Urinary bladder (tissue), 4 donors: ENCODE measurements around the gene TEX261. TPM values are rescaled to one million over a fixed set of nuclear protein-coding genes. Genes with fewer than 3 reads are reported as not detected.
"Not testable (repeated sequence)": the region's sequence is repeated elsewhere in the genome, so short reads cannot be mapped to it uniquely, and the experiment has no call there.

Experiments used
- DNase-seq: peaks from one replicate; pipeline ENCODE4 v3.0.0-alpha.2; 2015; ENCODE audit errors: extremely low spot score
- H3K27ac ChIP-seq: one replicate; pipeline ENCODE4 v1.5.1; 2013; ENCODE audit warnings: low read depth, mild to moderate bottlenecking, moderate library complexity
- H3K36me3 ChIP-seq: one replicate; pipeline ENCODE4 v1.6.1; 2013; ENCODE audit warnings: mild to moderate bottlenecking, moderate library complexity; ENCODE audit not compliant: insufficient read depth
- H3K4me1 ChIP-seq: one replicate; pipeline ENCODE4 v1.6.1; 2013; ENCODE audit warnings: mild to moderate bottlenecking, moderate library complexity; ENCODE audit not compliant: insufficient read depth
- H3K4me3 ChIP-seq: one replicate; pipeline ENCODE4 v1.5.1; 2013; ENCODE audit warnings: low read depth, low read length
- WGBS: extraction: QIAGEN DNeasy Blood & Tissue Kit; methylation state at CpG from one replicate; pipeline ENCODE4 v1.1.7; 2013; 5-methylcytosine and 5-hydroxymethylcytosine counted together
- polyA plus RNA-seq: library from polyadenylated mRNA; stranded (reverse); fragments of 200-250 nt; gene quantifications from one replicate; pipeline ENCODE4 v1.2.3, GENCODE V29; 2013
- total RNA-seq: library from RNA; depleted of rRNA; stranded (reverse); fragments of >200 nt; gene quantifications from one replicate; pipeline ENCODE4 v1.2.3, GENCODE V29; 2014
- donor health status: healthy with polysubstance abuse.
- donor health status: healthy.

The TEX261 gene
- total and polyA plus RNA-seq, 2 donors = 25.0 to 44.4 TPM

GRCh38 chr2:71005271-71006202, 10.9 kb upstream of the TEX261 start:
- H3K27ac ChIP-seq = no peak overlapping the region
- no peak overlapping the region for H3K4me3 ChIP-seq
- no peak for DNase-seq
- 73% methylated on average over 10 of the region's 10 CpGs for WGBS
- H3K36me3 ChIP-seq = no peaks in the 10 kb centered on the region
- H3K4me1 ChIP-seq = no peaks in the 10 kb centered on the region

DNA sequence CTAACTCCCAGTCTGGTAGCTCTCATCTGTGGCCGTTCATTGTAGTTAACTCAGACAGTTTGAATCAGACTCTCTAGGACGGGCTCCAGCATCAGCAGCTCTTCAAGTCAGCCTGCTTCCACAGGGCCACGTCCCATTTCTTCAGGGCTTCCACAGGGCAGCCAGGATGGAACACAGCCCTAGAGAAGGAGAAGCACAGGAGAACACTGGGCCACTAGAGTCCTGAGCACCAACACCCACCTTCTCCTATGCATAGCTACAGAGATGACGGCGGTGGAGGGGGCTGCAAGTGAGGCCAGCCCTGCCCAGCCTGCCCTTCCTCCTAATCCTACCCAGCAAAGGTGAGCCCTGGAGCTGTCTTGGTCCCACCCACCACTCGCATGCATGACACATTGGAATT, 10.2 kb upstream of the TEX261 start:
- Histone ChIP-seq H3K27ac (no peak overlapping the region), H3K4me1 (no peaks in the 10 kb centered on the region), H3K4me3 (no peak overlapping the region), H3K36me3 (no peaks in the 10 kb centered on the region)
- no peak for DNase-seq
- WGBS = 78% methylated on average over 6 of the region's 6 CpGs

GRCh38 chr2:71003966-71004755, 9.5 kb upstream of the TEX261 start:
- WGBS = 82% methylated on average over 11 of the region's 11 CpGs
- Histone ChIP-seq H3K4me3 (no peak overlapping the region), H3K4me1 (no peaks in the 10 kb centered on the region), H3K27ac (no peak overlapping the region), H3K36me3 (no peaks in the 10 kb centered on the region)
- DNase-seq = no peak

DNA sequence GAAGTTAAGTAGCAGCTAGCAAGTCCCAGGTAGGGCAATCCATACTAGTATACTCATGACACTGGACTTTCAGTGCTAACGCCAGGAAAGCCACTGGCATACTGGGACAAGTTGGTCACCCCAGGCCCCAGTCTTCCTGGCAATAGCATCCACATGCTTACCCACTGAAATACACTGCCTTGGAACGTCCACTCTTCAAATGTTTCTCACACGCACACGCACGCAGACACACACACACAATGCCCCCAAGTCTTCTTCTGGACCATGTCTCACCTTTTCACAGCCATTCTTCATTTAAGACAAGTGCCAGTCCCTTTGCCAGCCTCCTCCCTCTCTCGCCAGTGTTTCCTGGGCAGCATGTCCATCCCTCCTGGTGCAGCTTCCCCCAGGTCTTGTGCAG, 8.7 kb upstream of the TEX261 start:
- H3K27ac ChIP-seq = no peak overlapping the region
- no peaks in the 10 kb centered on the region for H3K36me3 ChIP-seq
- no peak overlapping the region for H3K4me3 ChIP-seq
- 88% methylated on average over 6 of the region's 6 CpGs for WGBS
- no peak for DNase-seq
- no peaks in the 10 kb centered on the region for H3K4me1 ChIP-seq

DNA sequence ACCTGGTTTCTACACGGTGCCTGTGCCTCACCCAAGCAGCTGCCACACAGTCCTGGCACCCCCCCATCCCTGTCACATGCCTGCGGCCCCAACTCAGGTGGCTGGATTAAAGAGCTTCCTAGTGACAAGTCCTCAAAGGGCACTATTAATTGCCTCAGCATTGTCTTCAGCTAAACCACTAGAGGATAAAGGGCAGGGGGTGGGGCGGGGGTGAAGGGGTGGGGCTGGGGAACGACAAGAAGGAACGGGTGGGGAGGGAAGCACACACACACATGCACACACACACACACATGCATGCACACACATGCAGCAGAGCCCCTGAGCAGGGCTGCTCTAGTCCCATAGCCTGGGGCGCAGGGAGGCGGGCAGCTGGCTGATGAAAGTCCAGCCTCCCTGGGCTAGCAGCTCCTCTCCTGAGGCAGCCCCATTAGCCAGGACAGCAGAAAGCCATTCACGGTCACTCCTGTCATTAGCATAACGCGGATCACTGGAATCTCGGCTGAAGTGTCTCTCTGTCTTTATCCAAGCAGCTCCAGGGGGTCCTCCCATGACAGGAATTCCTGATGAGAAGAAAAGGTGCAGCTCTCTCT, 7.4 kb upstream of the TEX261 start:
- DNase-seq = no peak
- no peak overlapping the region for H3K27ac ChIP-seq
- no peaks in the 10 kb centered on the region for H3K36me3 ChIP-seq
- no peaks in the 10 kb centered on the region for H3K4me1 ChIP-seq
- WGBS = 32% methylated on average over 11 of the region's 11 CpGs
- no peak overlapping the region for H3K4me3 ChIP-seq

DNA sequence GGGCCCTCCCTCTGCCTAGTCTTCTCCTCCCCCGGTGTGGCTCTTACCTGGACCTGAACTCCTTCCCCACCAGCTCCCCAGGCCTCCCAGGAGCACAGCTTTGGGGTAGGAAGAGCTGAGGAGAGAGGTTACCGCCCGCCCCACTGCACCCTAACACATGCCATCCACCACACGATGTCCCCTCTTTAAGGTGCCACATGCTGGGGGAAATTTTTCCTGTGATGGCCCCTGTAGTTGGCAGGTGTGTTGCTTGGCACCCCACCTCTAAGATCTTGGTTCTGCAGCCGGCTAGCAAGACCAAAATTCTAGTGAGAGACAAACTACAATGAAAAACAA, 6.9 kb upstream of the TEX261 start:
- DNase-seq = no peak
- WGBS = 82% methylated on average over 5 of the region's 5 CpGs
- H3K27ac ChIP-seq = no peak overlapping the region
- no peak overlapping the region for H3K4me3 ChIP-seq
- no peaks in the 10 kb centered on the region for H3K36me3 ChIP-seq
- H3K4me1 ChIP-seq = no peaks in the 10 kb centered on the region

GRCh38 chr2:71000780-71001591, 6.3 kb upstream of the TEX261 start:
- H3K4me3 ChIP-seq = no peak overlapping the region
- no peak for DNase-seq

DNA sequence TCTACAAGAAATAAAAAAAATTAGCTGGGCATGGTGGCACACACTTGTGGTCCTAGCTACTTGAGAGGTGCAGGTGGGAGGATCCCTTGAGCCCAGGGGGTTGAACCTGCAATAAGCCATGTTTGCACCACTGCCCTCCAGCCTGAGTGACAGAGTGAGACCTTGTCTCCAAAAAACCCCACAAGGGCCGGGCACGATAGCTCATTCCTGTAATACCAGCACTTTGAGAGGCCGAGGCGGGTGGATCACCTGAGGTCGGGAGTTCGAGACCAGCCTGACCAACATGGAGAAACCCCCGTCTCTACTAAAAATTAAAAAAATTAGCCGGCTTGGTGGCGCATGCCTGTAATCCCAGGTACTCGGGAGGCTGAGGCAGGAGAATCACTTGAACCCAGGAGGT, 5.3 kb upstream of the TEX261 start:
- H3K27ac ChIP-seq, DNase-seq, H3K36me3 ChIP-seq, H3K4me1 ChIP-seq, H3K4me3 ChIP-seq: not testable (repeated sequence)
- WGBS = 93% methylated on average over 10 of the region's 10 CpGs

More at GRCh38 chr2:71000780-71001591, 6.3 kb upstream of the TEX261 start:
- WGBS = 28% methylated on average over 21 of the region's 21 CpGs
- no peaks in the 10 kb centered on the region for H3K4me1 ChIP-seq
- H3K36me3 ChIP-seq = no peaks in the 10 kb centered on the region
- H3K27ac ChIP-seq = no peak overlapping the region

GRCh38 chr2:70999362-70999761, 4.7 kb upstream of the TEX261 start:
- no peak for DNase-seq
- Histone ChIP-seq H3K27ac (no peak overlapping the region), H3K36me3 (no peaks in the 10 kb centered on the region), H3K4me3 (no peak overlapping the region), H3K4me1 (no peaks in the 10 kb centered on the region)
- 63% methylated on average over 2 of the region's 2 CpGs for WGBS

- DNase-seq, H3K4me3 ChIP-seq: not testable (repeated sequence)
Measured at GRCh38 chr2:70998885-70999284, 4.2 kb upstream of the TEX261 start.

DNA sequence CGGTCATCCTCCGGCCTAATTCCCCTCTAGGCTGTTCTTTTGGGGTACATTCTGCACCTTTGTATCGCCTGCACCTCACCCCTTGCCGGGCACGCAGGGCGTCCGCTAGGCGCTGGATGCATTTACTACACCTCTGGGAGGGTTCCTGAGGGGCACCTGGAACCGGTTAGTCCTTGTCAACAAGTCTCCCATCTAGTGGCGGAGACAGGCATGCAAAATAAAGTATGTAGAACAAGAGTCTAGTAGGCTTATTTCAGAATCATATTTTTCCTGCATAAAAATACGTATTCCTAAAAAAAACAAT, 705 bp upstream of the TEX261 start:
- WGBS = 2% methylated on average over 11 of the region's 11 CpGs
- Histone ChIP-seq H3K36me3 (peaks cover 2% of the 10 kb centered on the region), H3K4me1 (no peaks in the 10 kb centered on the region), H3K4me3 (peak overlapping the region; percentile 92), H3K27ac (no peak overlapping the region)
- no peak for DNase-seq

More at GRCh38 chr2:70998885-70999284, 4.2 kb upstream of the TEX261 start:
- not testable (repeated sequence) for H3K36me3 ChIP-seq, H3K4me1 ChIP-seq, H3K27ac ChIP-seq
- 85% methylated on average over 4 of the region's 4 CpGs for WGBS

DNA sequence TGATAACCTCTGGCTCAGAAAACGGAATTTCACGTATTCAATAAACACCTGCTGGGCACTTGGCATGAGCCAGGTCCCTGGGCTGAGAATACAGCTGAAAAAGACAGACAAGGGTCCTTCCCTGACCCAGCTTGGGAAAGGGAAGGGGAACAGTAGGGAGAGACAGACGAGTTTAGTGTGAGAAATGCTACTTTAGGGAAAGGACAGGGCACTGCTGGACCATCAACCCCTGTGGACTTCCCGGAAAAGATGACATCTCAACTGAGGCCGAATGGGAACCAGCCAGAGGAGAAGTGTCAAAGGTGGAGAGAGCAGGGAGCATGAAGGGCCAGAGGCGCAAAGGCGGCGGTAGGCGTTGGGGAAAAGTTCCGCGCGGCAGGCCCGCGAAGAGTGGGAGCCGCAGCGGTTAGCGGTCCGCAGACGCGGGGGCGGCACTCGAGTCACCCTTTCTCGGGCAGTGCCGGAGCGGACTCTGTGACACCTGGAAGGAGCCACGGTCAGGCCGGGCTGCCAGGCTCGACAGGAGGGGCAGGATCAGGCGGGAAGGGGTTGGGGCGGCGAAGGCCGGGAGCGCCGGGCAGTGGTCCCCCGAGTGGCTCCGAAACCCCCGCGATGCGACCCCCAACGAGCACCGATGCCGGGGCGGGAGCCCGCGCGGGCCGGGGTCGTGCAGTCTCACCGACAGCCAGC, 519 bp downstream of the TEX261 start:
- Histone ChIP-seq H3K4me3 (peak overlapping the region; percentile 92), H3K36me3 (peaks cover 2% of the 10 kb centered on the region), H3K27ac (peak overlapping the region; percentile 55), H3K4me1 (no peaks in the 10 kb centered on the region)
- under 1% methylated on average over 49 of the region's 49 CpGs for WGBS
- DNase-seq = no peak
